ENCODE results near the gene EFNA2.

DNA sequence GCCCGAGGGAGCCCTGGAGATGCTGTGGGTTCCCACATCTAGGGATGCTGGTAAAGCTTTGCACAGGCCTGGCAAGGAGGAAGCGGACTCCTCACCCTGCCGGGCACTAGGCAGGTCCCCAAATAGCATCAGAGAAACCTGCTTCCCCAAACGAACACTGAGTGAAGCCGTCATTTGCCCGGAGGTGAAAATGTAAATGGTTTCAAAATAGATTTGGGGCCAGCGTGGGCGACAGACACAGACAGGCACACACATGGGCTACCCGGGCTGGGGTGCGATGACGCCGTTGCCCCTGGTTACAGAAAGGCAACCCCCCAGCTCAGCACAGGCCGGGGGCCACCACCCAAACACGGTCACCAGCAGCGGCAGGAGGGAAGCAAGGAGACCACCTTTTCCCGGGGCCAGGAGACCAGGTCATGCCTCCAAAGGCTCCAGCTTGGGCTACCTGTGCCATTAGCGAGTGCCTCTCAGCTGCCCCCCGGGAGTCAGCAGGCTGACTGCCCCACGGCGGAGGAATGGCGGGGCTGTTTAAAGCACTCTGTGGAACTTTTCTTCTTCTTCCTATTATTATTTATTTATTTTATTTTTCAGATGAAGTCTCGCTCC is 50.5 kb downstream of the EFNA2 start:
- no peak for TF ChIP-seq CTCF (IDR thresholded peaks at IDR 0.05)
- TF ChIP-seq POLR2A (IDR thresholded peaks at IDR 0.05), result no peak

Measured in esophagus squamous epithelium (tissue), 4 donors.